Stimulated activated naive CD4-positive, alpha-beta T cell treated with Interleukin-2 at 50 U/mL for 16 hours (primary cell): ENCODE results near the gene STK25.
"Not testable (repeated sequence)": the region's sequence is repeated elsewhere in the genome, so short reads cannot be mapped to it uniquely, and the experiment has no call there.

ENCODE experiments used
- DNase-seq: peaks from one replicate; lab custom pipeline; 2025; lab: John Stamatoyannopoulos, UW

Gene STK25

DNA sequence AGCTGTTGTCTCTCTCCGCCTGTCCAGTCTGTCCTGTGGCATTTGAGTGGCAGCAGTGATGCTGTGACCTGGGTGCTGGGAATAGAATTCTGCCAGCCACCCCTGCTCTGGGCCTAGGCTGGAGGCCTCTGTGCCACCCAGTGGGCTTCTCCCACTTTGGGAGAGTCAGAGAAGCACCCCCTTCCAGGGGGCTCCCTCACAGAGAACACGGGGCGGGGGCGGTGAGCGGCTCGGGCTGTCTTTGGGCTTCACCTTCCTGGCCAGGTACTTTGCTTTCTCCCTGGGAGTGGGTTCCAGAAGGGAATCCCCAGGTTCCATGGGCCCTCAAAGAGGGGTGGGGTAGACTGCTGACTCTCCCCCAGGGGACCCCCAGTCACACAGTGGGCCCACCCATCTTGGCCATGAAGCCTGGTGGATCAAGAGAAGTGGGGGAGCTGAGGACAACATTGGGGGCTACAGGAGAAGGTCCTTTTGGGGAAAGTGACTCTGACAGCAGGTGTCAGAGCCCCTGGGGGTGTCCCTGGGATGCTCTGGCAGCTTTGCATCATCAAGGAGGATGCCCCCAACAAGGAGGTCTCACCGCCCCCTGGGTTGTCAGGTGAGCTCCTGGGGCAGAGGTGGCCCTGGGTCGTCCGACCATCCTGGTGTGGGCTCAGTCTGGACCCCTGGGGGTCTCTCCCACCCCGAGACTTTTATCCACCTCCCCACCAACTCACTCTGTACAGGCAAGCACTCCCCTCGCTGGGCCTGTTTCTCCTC is 31.4 kb upstream of the STK25 start:
- DNase-seq: no peak

DNA sequence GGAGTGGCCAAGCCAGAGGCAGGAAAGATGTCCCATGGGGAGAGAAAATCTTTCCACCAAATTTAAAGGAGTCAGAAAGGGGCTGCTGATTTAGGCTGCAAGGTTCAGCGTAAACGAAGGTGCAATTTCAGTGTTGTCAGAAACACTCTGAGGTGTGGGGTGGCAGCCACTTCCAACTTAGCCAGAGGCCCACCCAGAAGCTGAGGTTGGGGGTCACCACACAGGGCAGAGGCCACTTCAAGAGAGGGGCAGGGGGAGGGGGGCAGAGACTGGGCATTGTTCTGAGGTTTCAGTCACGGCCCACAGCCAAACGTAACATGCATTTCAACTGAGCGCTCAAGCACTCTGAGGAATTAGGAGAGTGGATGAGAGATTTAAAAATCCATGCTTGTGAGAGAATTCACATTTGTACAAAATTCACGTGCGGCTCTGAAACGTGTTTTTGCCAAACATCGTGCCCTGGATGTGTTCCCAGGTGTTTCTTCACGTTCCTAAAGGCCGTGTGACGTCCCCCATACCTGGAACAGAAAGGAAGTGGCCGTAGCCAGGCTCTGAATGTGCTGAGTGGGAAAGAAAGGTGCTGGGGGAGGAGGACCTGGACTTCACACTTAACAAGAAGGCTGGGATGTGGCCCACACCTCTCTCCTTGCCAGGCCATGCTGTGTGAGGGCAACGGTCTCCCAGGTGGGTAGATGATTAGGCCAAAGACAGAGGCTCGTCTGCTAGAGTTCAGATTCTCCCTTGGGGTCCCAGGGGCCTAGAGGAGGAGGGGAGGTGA is 30.6 kb upstream of the STK25 start:
- no peak for DNase-seq

- no peak for DNase-seq
Observed at GRCh38 chr2:241535871-241536655, 27.7 kb upstream of the STK25 start.

GRCh38 chr2:241534701-241535375 is 26.5 kb upstream of the STK25 start:
- no peak for DNase-seq

DNA sequence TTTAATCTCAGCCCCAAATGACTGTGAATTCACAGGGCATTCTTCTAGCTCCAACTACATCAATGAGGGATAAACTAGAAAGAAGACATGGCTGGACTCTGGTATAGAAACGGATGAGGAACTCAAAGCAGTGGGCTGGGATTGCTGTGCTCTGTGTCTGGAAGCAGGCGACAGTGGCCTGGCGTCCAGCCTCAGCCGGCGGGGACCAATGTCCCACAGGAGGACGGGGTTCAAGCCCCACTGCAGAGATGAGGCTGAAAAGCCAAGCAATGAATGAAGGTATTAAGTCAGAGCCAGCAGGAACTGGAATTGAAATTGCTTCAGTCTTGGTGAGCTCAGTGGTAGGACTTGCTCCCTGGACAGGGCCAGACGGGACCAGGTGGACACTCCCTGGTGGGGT is 25.9 kb upstream of the STK25 start:
- DNase-seq: no peak

DNA sequence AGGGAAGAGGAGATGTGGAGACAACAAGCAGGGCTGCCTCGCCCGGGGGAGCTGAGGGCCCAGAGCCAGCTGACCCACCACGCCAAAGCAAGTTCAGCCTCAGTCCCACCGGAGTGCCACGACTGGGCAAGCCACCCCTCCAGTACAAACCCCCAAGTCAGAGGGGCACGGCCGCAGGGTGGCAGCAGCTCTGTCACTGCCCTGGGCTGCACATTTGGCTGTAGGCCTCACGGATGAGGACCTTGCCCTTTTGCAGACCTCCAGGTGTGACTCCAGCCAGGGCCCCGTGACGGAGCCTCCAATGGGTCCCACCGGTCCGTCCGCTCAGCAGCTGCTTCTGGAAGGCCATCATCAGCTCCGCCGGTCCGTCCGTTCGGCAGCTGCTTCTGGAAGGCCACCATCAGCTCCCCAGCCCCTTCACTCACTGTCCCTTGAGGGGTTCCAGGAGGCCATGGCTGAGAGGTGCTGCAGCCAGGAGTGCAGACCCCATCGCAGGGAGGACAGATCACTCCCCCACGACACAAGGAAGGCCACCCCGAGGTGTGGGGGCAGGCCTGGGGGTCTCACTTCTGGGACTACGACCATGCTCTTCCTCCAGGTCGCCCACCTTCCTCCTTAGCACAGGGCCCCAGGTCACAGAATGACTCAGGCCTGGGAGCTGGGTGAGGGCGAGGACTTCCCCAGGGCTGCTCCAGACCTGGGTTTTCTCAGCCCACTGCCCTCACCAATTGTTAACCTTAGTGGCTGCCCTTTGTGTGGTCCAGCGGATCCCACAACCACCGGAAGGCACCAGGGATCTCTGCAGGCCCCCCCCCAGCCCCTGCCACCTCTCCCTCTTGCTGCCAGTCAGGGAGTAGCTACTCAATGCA is 24.6 kb upstream of the STK25 start:
- no peak for DNase-seq

DNA sequence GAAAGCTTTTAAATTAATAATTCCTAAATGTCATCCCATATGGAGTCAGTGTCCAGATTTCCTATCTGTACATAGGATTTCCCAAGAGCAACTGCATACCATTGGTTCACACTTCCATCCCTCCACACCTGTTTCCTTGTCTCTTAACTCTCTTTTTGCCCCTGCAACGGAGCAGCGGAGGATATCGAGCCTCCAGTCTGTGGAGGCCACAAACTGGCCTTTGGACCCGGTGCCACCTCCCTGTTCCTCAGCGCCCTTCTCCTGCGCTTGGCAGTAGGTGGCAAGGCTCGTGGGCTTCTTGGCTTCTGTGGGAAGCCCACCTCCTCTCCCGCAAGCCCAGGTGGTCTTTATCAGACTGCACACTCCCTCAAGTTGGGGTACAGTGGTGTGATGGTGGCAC is 23.8 kb upstream of the STK25 start:
- no peak for DNase-seq

GRCh38 chr2:241531161-241531722 is 22.9 kb upstream of the STK25 start:
- no peak for DNase-seq

- DNase-seq: no peak
Observed at GRCh38 chr2:241530571-241530970, 22.2 kb upstream of the STK25 start.

GRCh38 chr2:241525818-241526780 is 17.7 kb upstream of the STK25 start:
- DNase-seq: not testable (repeated sequence)

- DNase-seq: no peak
Observed at GRCh38 chr2:241522477-241522876, 14.1 kb upstream of the STK25 start.

DNA sequence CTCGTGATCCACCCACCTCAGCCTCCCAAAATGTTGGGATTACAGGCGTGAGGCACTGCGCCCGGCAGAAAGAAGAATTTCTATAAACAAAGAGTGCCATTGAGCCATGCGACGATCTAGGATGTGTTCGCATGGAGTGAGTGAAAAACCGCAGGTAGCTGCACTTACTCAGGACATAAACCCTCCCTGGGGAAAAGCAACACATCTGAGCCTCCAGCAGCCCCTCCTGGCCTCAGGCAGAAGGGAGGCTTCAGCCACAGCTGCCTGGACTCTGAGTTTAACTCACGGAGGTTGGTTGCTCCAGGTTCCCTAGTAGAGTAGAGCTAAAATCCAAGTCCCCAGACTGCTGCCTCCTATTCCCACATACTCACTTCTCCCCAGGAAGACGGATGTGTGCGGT is 11.3 kb upstream of the STK25 start:
- DNase-seq: no peak

GRCh38 chr2:241517297-241517696 is 8.9 kb upstream of the STK25 start:
- DNase-seq: no peak

GRCh38 chr2:241516520-241516965 is 8.2 kb upstream of the STK25 start:
- no peak for DNase-seq

GRCh38 chr2:241514986-241515737 is 6.8 kb upstream of the STK25 start:
- DNase-seq: no peak

- no peak for DNase-seq
Observed at GRCh38 chr2:241514553-241514952, 6.2 kb upstream of the STK25 start.

GRCh38 chr2:241511091-241511741 is 2.8 kb upstream of the STK25 start:
- no peak for DNase-seq

GRCh38 chr2:241509155-241509784 is 886 bp upstream of the STK25 start:
- no peak for DNase-seq
